ENCODE data around the gene SERTAD2. TPM values are rescaled to one million over a fixed set of nuclear protein-coding genes. Genes with fewer than 3 reads are reported as not detected.

The SERTAD2 gene
- total and polyA plus RNA-seq, 2 donors (not counting 3 experiments of a cell fraction or from before 2014, with no cell fraction given): 5.5 to 11.2 TPM

DNA sequence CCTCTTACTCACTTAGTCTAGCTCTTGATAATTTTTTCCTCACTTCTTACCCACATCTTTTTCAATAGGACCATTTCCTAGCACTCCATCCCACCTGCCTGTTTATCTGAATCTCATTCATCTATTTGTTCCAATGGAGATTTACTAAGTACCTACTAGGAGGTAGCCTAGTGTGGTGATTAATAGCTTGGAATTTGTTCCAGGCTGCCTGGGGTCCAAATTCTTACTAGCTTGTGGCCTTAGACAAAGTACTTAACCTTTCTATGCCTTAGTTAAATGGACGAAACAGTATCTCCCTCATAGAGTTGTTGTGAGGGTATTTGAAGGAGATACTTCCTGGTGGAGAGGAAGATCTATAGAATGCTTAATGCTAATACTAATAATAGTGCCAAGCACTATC, 42.9 kb upstream of the SERTAD2 start:
- no peaks in the 10 kb centered on the region for H3K79me2 ChIP-seq (ENCODE audit: control insufficient read depth, insufficient read depth, low read length)
- H3K9ac ChIP-seq (replicated peaks; ENCODE audit: extremely low read depth, insufficient read depth, low read length): no peak overlapping the region
- H2AFZ ChIP-seq (ENCODE audit: low read depth, low read length): no peak overlapping the region
- intact Hi-C loops (cut with micrococcal nuclease): loop anchor here (5.0 kb wide), 2 partner anchors 71 to 171 kb away; no protein-coding TSS in a partner anchor
- ChIA-PET CTCF (interaction anchor here (0.9 to 2.0 kb wide), 12 partner anchors 8 to 142 kb away, joined by 3 to 10 read pairs (median 5); partner anchors contain the start of gene SERTAD2), POLR2A (interaction anchor here (1.6 to 2.1 kb wide), 2 partner anchors 43 to 54 kb away, joined by 5 to 7 read pairs; partner anchors contain the start of gene SERTAD2)
- no peaks in the 10 kb centered on the region for H3K27me3 ChIP-seq (ENCODE audit: control insufficient read depth in 2 of 2, insufficient read depth in 2 of 2, low read length in 2 of 2)
- peaks cover 28% of the 10 kb centered on the region for H3K4me1 ChIP-seq (ENCODE audit: control insufficient read depth, extremely low read depth, insufficient read depth, low read length)
- TF ChIP-seq EZH2 (IDR thresholded peaks at IDR 0.05; ENCODE audit: borderline replicate concordance, low read depth, low read length, severe bottlenecking): no peak
- TF ChIP-seq FOS (IDR thresholded peaks at IDR 0.05; ENCODE audit: borderline replicate concordance, insufficient read depth, low read length): no peak
- TF ChIP-seq GATA2 (IDR thresholded peaks at IDR 0.05; ENCODE audit: insufficient read depth, insufficient read length, low read depth, low read length): no peak
- TF ChIP-seq MYC (IDR thresholded peaks at IDR 0.05; ENCODE audit: low read depth, low read length): no peak
- TF ChIP-seq JUN (IDR thresholded peaks at IDR 0.05; ENCODE audit: borderline replicate concordance, insufficient read depth, insufficient read length, low read depth): no peak
- no peak for TF ChIP-seq POLR2AphosphoS5 (IDR thresholded peaks at IDR 0.05; ENCODE audit: insufficient read depth, low read depth, low read length)
- TF ChIP-seq, protein P1, sequence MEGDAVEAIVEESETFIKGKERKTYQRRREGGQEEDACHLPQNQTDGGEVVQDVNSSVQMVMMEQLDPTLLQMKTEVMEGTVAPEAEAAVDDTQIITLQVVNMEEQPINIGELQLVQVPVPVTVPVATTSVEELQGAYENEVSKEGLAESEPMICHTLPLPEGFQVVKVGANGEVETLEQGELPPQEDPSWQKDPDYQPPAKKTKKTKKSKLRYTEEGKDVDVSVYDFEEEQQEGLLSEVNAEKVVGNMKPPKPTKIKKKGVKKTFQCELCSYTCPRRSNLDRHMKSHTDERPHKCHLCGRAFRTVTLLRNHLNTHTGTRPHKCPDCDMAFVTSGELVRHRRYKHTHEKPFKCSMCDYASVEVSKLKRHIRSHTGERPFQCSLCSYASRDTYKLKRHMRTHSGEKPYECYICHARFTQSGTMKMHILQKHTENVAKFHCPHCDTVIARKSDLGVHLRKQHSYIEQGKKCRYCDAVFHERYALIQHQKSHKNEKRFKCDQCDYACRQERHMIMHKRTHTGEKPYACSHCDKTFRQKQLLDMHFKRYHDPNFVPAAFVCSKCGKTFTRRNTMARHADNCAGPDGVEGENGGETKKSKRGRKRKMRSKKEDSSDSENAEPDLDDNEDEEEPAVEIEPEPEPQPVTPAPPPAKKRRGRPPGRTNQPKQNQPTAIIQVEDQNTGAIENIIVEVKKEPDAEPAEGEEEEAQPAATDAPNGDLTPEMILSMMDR (IDR thresholded peaks at IDR 0.05; ENCODE audit: extremely low read depth in 1 of 2, insufficient read depth in 1 of 2, low read depth in 1 of 2, low read length in 2 of 2): no peak
- TF ChIP-seq POLR2A (IDR thresholded peaks at IDR 0.05; ENCODE audit: low read depth, low read length): no peak
- TF ChIP-seq, protein P2, sequence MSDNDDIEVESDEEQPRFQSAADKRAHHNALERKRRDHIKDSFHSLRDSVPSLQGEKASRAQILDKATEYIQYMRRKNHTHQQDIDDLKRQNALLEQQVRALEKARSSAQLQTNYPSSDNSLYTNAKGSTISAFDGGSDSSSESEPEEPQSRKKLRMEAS (IDR thresholded peaks at IDR 0.05; ENCODE audit: insufficient read depth, insufficient read length): no peak
- no peak overlapping the region for H3K4me2 ChIP-seq (ENCODE audit: insufficient read depth, low read length)
- FAIRE-seq (no peak), DNase-seq (ENCODE audit: low read depth, low spot score) (no peak)
- no peaks in the 10 kb centered on the region for H3K9me3 ChIP-seq (replicated peaks; ENCODE audit: control insufficient read depth, insufficient read depth, low read length)
- H4K20me1 ChIP-seq (replicated peaks; ENCODE audit: control insufficient read depth, extremely low read depth, insufficient read depth, low read length): no peaks in the 10 kb centered on the region
- no peak overlapping the region for H3K27ac ChIP-seq (ENCODE audit: insufficient read depth, low read depth, low read length)
- no TSS peak for BruUV-seq (replicated peaks)
- no peaks in the 10 kb centered on the region for H3K9me1 ChIP-seq (replicated peaks; ENCODE audit: control insufficient read depth, extremely low read depth, insufficient read depth, low read length)
- H3K4me3 ChIP-seq (replicated peaks in 1 of 3; ENCODE audit: insufficient read depth in 1 of 3, low read depth in 1 of 3, low read length in 3 of 3): no peak overlapping the region
- dilution Hi-C loops (cut with MboI; ENCODE audit: extremely low pct_ligation_motif_present, low sequenced_read_pairs): no loop called here
- H3K36me3 ChIP-seq (ENCODE audit: control insufficient read depth in 2 of 2, extremely low read depth in 1 of 2, insufficient read depth in 2 of 2, low read length in 2 of 2): no peaks in the 10 kb centered on the region

Data from endothelial cell of umbilical vein (primary cell).